ENCODE measurements around the gene ZNF155.

ZNF155 gene

GRCh38 chr19:43983912-43984686 lies at the start of gene ZNF155 (continued):
- no peak for TF ChIP-seq PRDM2 (tag by site-specific recombination; IDR thresholded peaks at IDR 0.05; ENCODE audit: borderline replicate concordance)
- TF ChIP-seq ZNF629 (tag by site-specific recombination; IDR thresholded peaks at IDR 0.05) = peak; percentile 82
- TF ChIP-seq AEBP2 (tag by site-specific recombination; IDR thresholded peaks at IDR 0.05; ENCODE audit: borderline replicate concordance) = no peak
- TF ChIP-seq ZNF558 (tag by site-specific recombination; IDR thresholded peaks at IDR 0.05) = peak; percentile 47
- no peak for TF ChIP-seq ZNF645 (tag by site-specific recombination; IDR thresholded peaks at IDR 0.05)
- no peak for TF ChIP-seq ZNF561 (tag by site-specific recombination; IDR thresholded peaks at IDR 0.05; ENCODE audit: borderline replicate concordance)
- peak; percentile 37; the same call in 1 of the 2 replicates for TF ChIP-seq ZNF513 (tag by site-specific recombination; IDR thresholded peaks at IDR 0.05)
- peak; percentile 78; the same call in 1 of the 2 replicates for TF ChIP-seq ZNF701 (tag by site-specific recombination; IDR thresholded peaks at IDR 0.05)
- TF ChIP-seq HOXD13 (CRISPR knock-in tag; IDR thresholded peaks at IDR 0.05; ENCODE audit: borderline replicate concordance) = no peak
- no peak for TF ChIP-seq ZNF211 (tag by site-specific recombination; IDR thresholded peaks at IDR 0.05; ENCODE audit: low read depth)
- TF ChIP-seq GLIS2 (tag by site-specific recombination; IDR thresholded peaks at IDR 0.05) = peak; percentile 66
- peak; percentile 8; the same call in 1 of the 2 replicates for TF ChIP-seq ZFP69B (tag by site-specific recombination; IDR thresholded peaks at IDR 0.05)
- TF ChIP-seq ZBTB49 (tag by site-specific recombination; IDR thresholded peaks at IDR 0.05; ENCODE audit: low read depth) = no peak
- peak; percentile 72; the same call in 1 of the 2 replicates for TF ChIP-seq YY1 (tag by site-specific recombination; IDR thresholded peaks at IDR 0.05)
- peak; percentile 100 for TF ChIP-seq IKZF3 (tag by site-specific recombination; IDR thresholded peaks at IDR 0.05)
- TF ChIP-seq GLI4 (tag by site-specific recombination; IDR thresholded peaks at IDR 0.05) = no peak
- TF ChIP-seq ZNF184 (tag by site-specific recombination; IDR thresholded peaks at IDR 0.05) = 0 out of 2 replicates have a peak, but pooled peaks have one; percentile 65
- peak; percentile 85 for TF ChIP-seq ZNF2 (tag by site-specific recombination; IDR thresholded peaks at IDR 0.05)
- no peak for TF ChIP-seq MEIS1 (CRISPR knock-in tag; IDR thresholded peaks at IDR 0.05; ENCODE audit: borderline replicate concordance)
- TF ChIP-seq ZNF76 (tag by site-specific recombination; IDR thresholded peaks at IDR 0.05; ENCODE audit: borderline replicate concordance, low read depth) = peak; percentile 100
- no peak for TF ChIP-seq HOXC10 (CRISPR knock-in tag; IDR thresholded peaks at IDR 0.05)
- TF ChIP-seq ZNF174 (tag by site-specific recombination; IDR thresholded peaks at IDR 0.05) = no peak
- TF ChIP-seq ZNF785 (tag by site-specific recombination; IDR thresholded peaks at IDR 0.05) = peak; percentile 8; the same call in 1 of the 2 replicates
- TF ChIP-seq BCL11B (tag by site-specific recombination; IDR thresholded peaks at IDR 0.05; ENCODE audit: low read depth) = peak; percentile 75; the same call in 1 of the 2 replicates
- peak; percentile 93 for TF ChIP-seq ZBTB20 (tag by site-specific recombination; IDR thresholded peaks at IDR 0.05)
- TF ChIP-seq KLF17 (tag by site-specific recombination; IDR thresholded peaks at IDR 0.05) = no peak; the same call in none of the 2 replicates
